GM18909 (cell line): ENCODE results near the gene FDXR.

Source experiments
- ATAC-seq: cut with Tn5 transposase; IDR thresholded peaks from one replicate; pipeline ENCODE4 v1.9.1; 2021; ENCODE audit warnings: mild to moderate bottlenecking; ENCODE audit not compliant: unreplicated experiment, poor library complexity

Gene FDXR

DNA sequence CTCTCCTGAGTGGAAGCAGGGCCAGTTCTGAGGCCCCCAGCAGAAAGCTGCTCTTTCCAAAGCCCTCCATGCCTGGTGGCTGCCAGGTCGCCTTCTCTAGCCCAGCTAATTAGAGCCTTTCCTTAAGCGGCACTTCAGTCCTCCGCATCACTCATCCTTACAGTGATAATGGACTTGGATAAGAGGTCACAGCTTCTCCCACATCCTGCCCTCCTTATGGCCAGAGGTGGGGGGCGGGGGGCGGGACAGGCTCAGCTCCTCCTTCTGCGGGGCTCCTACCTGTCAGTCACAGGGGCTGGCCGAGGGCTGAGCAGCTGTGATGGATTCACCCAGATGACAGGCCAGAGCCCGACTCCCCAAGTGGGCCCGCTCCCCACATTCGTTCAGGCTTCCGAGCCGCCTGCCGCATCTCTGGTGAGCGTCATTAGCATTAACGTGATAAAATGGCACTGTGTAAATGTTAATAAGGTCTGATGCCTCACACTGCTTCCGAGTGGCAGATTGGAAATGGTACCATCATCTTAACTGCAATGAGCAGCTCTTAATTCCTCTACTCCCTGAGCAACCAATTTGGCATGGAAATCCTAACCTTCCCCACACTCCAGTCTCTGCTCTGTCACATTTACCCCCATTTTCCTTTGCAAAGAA is 54.4 kb downstream of the FDXR start:
- ATAC-seq = no peak

- ATAC-seq = no peak
Observed at GRCh38 chr17:74816905-74817620, 55.7 kb downstream of the FDXR start.

GRCh38 chr17:74815550-74816370 is 57.0 kb downstream of the FDXR start:
- ATAC-seq = no peak

- ATAC-seq = no peak
Observed at GRCh38 chr17:74815067-74815466, 57.7 kb downstream of the FDXR start.

- ATAC-seq = no peak
Observed at GRCh38 chr17:74814453-74814852, 58.3 kb downstream of the FDXR start.
